DND-41 (cell line): Measurements from ENCODE around the gene RNPEPL1.

ENCODE experiments used
- ATAC-seq: fragments of 200-7000 bp; cut with Tn5 transposase; 3 replicates; pipeline ENCODE4 v1.9.1; 2021; ENCODE audit warnings: low read depth; ENCODE audit not compliant: insufficient read depth
- DNase-seq: peaks from one replicate; pipeline ENCODE4 v3.0.0-alpha.2; 2020
- H2AFZ ChIP-seq: 2 replicates; pipeline ENCODE4 v1.6.0; 2012; ENCODE audit warnings: low read depth, low read length
- H3K27ac ChIP-seq: 2 replicates; pipeline ENCODE4 v1.5.1; 2012; ENCODE audit warnings: low read length, inconsistent platforms
- H3K27me3 ChIP-seq: fragments of 200-600 bp; sonication (generic); 2 replicates; pipeline ENCODE4 v1.6.0; 2012; ENCODE audit warnings: low read length, mild to moderate bottlenecking, inconsistent platforms; ENCODE audit not compliant: insufficient read depth, poor library complexity
- H3K36me3 ChIP-seq: 2 replicates; pipeline ENCODE4 v1.5.1; 2012; ENCODE audit warnings: low read length, inconsistent platforms; ENCODE audit not compliant: insufficient read depth
- H3K4me1 ChIP-seq: 2 replicates; pipeline ENCODE4 v1.5.1; 2012; ENCODE audit warnings: mild to moderate bottlenecking, low read length; ENCODE audit not compliant: insufficient read depth
- H3K4me2 ChIP-seq: 2 replicates; pipeline ENCODE4 v1.6.0; 2012; ENCODE audit warnings: mild to moderate bottlenecking, moderate library complexity, low read length, inconsistent platforms; ENCODE audit not compliant: insufficient read depth
- H3K4me3 ChIP-seq, 2 experiments: fragments of 200-600 bp in 1 of 2; shearing (Covaris generic) in 1 of 2; 2 replicates each; pipeline ENCODE4 v1.5.1; 2012 to 2016; ENCODE audit warnings: inconsistent platforms in 2 of 2, low read length in 2 of 2, mild to moderate bottlenecking in 2 of 2, low read depth in 1 of 2, moderate library complexity in 1 of 2
- H3K79me2 ChIP-seq: 2 replicates; pipeline ENCODE4 v1.6.0; 2012; ENCODE audit warnings: low read length, inconsistent platforms; ENCODE audit not compliant: insufficient read depth
- H3K9ac ChIP-seq: 2 replicates; pipeline ENCODE4 v1.6.0; 2012; ENCODE audit warnings: low read depth, mild to moderate bottlenecking, inconsistent platforms, low read length, moderate library complexity
- H3K9me3 ChIP-seq: 2 replicates; pipeline ENCODE4 v1.5.1; 2012; ENCODE audit warnings: low read length, moderate library complexity, mild to moderate bottlenecking, inconsistent platforms; ENCODE audit not compliant: insufficient read depth, severe bottlenecking
- H4K20me1 ChIP-seq: 2 replicates; pipeline ENCODE4 v1.6.0; 2012; ENCODE audit warnings: low read length; ENCODE audit not compliant: insufficient read depth
- CTCF ChIP-seq: IDR thresholded peaks from 2 replicates; pipeline ENCODE4 v1.5.1; 2012; ENCODE audit warnings: borderline replicate concordance, low read length, moderate library complexity, mild to moderate bottlenecking; ENCODE audit not compliant: poor library complexity, severe bottlenecking; ENCODE audit errors: extremely low read depth
- EZH2 ChIP-seq: IDR thresholded peaks from 3 replicates; pipeline ENCODE4 v1.6.1; 2012; ENCODE audit warnings: borderline replicate concordance, low read depth, mild to moderate bottlenecking, moderate library complexity, low read length, inconsistent platforms; ENCODE audit not compliant: severe bottlenecking

The RNPEPL1 gene

GRCh38 chr2:240573516-240574385 lies 5.5 kb downstream of the RNPEPL1 start:
- no peak overlapping the region for H3K4me2 ChIP-seq
- peaks cover 82% of the 10 kb centered on the region for H3K36me3 ChIP-seq
- H3K27me3 ChIP-seq = no peaks in the 10 kb centered on the region
- ATAC-seq = no peak
- H4K20me1 ChIP-seq = peaks cover 80% of the 10 kb centered on the region
- H3K9me3 ChIP-seq = no peaks in the 10 kb centered on the region
- DNase-seq = no peak
- no peak overlapping the region for H3K27ac ChIP-seq
- no peak for TF ChIP-seq EZH2
- no peak for TF ChIP-seq CTCF
- no peak overlapping the region for H3K4me3 ChIP-seq
- H2AFZ ChIP-seq = no peak overlapping the region
- no peak overlapping the region for H3K9ac ChIP-seq
- H3K4me1 ChIP-seq = peaks cover 22% of the 10 kb centered on the region
- peaks cover 38% of the 10 kb centered on the region for H3K79me2 ChIP-seq

GRCh38 chr2:240574386-240575100 lies 6.3 kb downstream of the RNPEPL1 start:
- H3K9ac ChIP-seq = no peak overlapping the region
- H3K9me3 ChIP-seq = no peaks in the 10 kb centered on the region
- no peaks in the 10 kb centered on the region for H3K27me3 ChIP-seq
- peaks cover 34% of the 10 kb centered on the region for H3K79me2 ChIP-seq
- H4K20me1 ChIP-seq = peaks cover 83% of the 10 kb centered on the region
- H3K27ac ChIP-seq = no peak overlapping the region
- H3K4me2 ChIP-seq = no peak overlapping the region
- ATAC-seq (no peak), DNase-seq (no peak)
- peaks cover 84% of the 10 kb centered on the region for H3K36me3 ChIP-seq
- peaks cover 15% of the 10 kb centered on the region for H3K4me1 ChIP-seq
- H3K4me3 ChIP-seq = no peak overlapping the region
- H2AFZ ChIP-seq = no peak overlapping the region
- TF ChIP-seq CTCF (no peak), EZH2 (no peak)

DNA sequence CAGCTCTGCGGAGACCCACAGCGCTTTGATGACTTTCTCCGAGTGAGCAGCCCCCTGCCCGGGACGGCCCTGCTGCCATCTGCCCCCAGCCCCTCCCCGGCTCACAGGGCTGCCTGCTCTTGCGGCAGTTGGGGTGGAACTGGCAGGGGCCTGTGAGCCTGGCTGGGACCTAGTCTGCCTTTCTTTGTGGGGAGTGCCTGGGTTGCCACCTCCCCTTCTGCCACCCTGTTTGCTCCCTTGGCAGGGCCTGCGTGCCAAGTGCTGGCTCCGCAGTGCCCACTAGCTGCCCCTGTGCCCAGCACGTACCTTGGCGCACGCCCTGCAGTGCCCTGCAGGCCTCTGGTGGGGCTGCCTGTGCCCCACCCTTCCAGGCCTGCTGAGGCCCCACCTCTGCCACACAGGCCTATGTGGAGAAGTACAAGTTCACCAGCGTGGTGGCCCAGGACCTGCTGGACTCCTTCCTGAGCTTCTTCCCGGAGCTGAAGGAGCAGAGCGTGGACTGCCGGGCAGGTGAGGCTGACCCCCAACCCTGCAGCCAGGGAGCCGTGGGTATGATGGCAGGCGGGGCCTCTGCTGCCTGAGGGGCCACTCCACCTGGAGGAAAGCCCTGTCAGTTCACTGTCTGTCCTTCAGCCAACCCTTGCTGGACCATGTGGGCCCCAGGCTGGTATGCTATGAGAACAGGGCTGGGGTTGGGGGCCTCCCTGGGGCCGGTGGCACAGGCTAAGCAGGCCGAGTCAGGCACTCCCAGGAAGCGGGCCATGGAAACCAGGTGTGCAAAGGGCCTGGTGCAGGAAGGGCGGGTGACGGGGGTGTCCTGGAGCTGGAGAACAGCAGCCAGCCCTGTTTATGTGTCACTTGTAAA lies 7.0 kb downstream of the RNPEPL1 start:
- Histone ChIP-seq H3K27me3 (no peaks in the 10 kb centered on the region), H3K27ac (no peak overlapping the region), H3K9me3 (no peaks in the 10 kb centered on the region), H3K9ac (no peak overlapping the region), H4K20me1 (peaks cover 81% of the 10 kb centered on the region), H3K4me1 (peaks cover 7% of the 10 kb centered on the region), H3K79me2 (peaks cover 29% of the 10 kb centered on the region), H3K4me3 (no peak overlapping the region), H3K4me2 (no peak overlapping the region), H3K36me3 (peaks cover 77% of the 10 kb centered on the region), H2AFZ (no peak overlapping the region)
- no peak for ATAC-seq
- DNase-seq = no peak
- TF ChIP-seq CTCF = no peak
- no peak for TF ChIP-seq EZH2
